Spinal cord (tissue), 10 donors: Measurements from ENCODE around the gene PLEKHA1. TPM values are rescaled to one million over a fixed set of nuclear protein-coding genes. Genes with fewer than 3 reads are reported as not detected.

Experiments used
- DNase-seq, 6 donors: peaks; one replicate each; pipeline versions ENCODE4 v3.0.0 to v3.0.0-alpha.2; 2013 to 2015; ENCODE audit warnings: low spot score in 6 of 6, low read depth in 4 of 6
- H3K27ac ChIP-seq: one replicate; pipeline ENCODE4 v1.5.1; 2013; ENCODE audit warnings: low read depth, low read length, control low read depth
- H3K27me3 ChIP-seq: one replicate; pipeline ENCODE4 v1.6.1; 2013; ENCODE audit warnings: low read length; ENCODE audit not compliant: control insufficient read depth, insufficient read depth
- H3K36me3 ChIP-seq: one replicate; pipeline ENCODE4 v1.6.1; 2013; ENCODE audit warnings: low read length; ENCODE audit not compliant: control insufficient read depth, insufficient read depth
- H3K4me1 ChIP-seq: one replicate; pipeline ENCODE4 v1.6.1; 2013; ENCODE audit warnings: low read length; ENCODE audit not compliant: control insufficient read depth, insufficient read depth
- H3K4me3 ChIP-seq: one replicate; pipeline ENCODE4 v1.5.1; 2013; ENCODE audit warnings: low read depth, low read length, control low read depth
- H3K9me3 ChIP-seq: one replicate; pipeline ENCODE4 v1.6.1; 2013; ENCODE audit warnings: low read length; ENCODE audit not compliant: control insufficient read depth, insufficient read depth
- WGBS: methylation state at CpG from one replicate; pipeline ENCODE4 v1.1.5; 2013; ENCODE audit warnings: missing lambda C conversion rate; ENCODE audit not compliant: insufficient coverage; 5-methylcytosine and 5-hydroxymethylcytosine counted together
- polyA plus RNA-seq, 2 donors: library from polyadenylated mRNA; unstranded; fragments of 120-200 nt; gene quantifications; one replicate each; pipeline ENCODE4 v1.2.1, GENCODE V29; 2013; ENCODE audit not compliant: insufficient read length in 2 of 2
- total RNA-seq, 2 donors: library from RNA; depleted of rRNA in 1 of 2; stranded (reverse); fragments of 120-200 nt in 1 of 2; fragments of >200 nt in 1 of 2; gene quantifications; one replicate each; pipeline versions ENCODE4 v1.2.3 to v1.2.4, GENCODE V29; 2013 to 2014
- donor health status: healthy.

Gene PLEKHA1
- total and polyA plus RNA-seq, 4 donors, result 43.4 to 119 (median 107) TPM

DNA sequence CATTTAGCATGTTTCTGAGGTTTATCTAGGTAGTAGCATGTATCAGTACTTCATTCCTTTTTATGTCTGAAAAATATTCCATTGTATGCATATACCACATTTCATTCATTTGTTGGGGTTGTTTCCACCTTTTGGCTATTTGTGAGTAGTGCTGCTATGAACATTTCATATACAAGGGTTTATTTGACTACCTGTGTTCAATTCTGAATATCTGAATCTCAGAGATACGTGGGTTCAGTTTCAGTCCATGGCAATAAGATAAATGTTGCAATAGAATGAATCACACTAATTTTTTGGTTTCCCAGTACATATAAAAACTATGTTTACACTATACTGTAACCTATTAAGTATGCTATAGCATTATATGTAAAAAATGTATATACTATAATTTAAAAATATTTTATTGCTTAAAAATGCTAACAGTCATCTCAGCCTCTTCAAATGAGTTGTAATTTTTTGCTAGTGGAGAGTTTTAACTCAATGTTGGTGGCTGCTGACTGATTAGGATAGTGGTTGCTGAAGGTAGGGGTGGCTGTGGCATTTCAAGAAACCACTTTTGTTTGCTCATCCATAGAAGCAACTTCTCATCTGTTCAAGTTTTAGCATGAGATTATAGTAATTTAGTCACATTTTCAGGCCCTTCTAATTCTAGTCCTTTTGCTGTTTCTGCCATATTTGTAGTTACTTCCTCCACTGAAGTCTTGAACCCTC is 13.9 kb downstream of the PLEKHA1 start:
- Histone ChIP-seq H3K27me3 (no peaks in the 10 kb centered on the region), H3K27ac (no peak overlapping the region), H3K36me3 (no peaks in the 10 kb centered on the region), H3K4me1 (no peaks in the 10 kb centered on the region), H3K9me3 (no peaks in the 10 kb centered on the region), H3K4me3 (no peak overlapping the region)
- WGBS, result no CpG with 5 or more reads among the region's 1 CpG
- no peak for DNase-seq

- H3K27me3 ChIP-seq, result no peaks in the 10 kb centered on the region
- WGBS, result 100% methylated on average over 2 of the region's 3 CpGs
- H3K36me3 ChIP-seq, result no peaks in the 10 kb centered on the region
- no peak overlapping the region for H3K4me3 ChIP-seq
- H3K9me3 ChIP-seq, result no peaks in the 10 kb centered on the region
- H3K4me1 ChIP-seq, result no peaks in the 10 kb centered on the region
- DNase-seq, result no peak
- no peak overlapping the region for H3K27ac ChIP-seq
Observed at GRCh38 chr10:122390271-122390670, 15.8 kb downstream of the PLEKHA1 start.

DNA sequence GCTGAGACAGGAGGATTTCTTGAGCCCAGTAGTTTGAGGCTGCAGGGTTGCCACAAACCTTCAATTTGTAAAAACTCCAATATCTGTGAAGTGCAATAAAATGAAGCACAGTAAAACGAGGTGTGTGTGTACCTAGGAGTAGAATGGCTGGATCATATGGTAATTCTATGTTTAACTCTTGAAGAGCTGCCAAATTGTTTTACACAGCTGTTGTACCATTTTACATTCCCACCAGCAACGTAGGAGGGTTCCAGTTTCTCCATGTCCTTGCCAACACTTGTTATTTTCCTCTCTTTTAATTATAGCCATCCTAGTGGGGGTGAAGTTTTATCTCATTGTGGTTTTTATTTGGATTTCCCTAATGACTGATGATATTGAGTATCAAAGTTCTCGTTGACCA is 16.2 kb downstream of the PLEKHA1 start:
- WGBS, result no CpG with 5 or more reads among the region's 3 CpGs
- Histone ChIP-seq H3K9me3 (no peaks in the 10 kb centered on the region), H3K4me1 (no peaks in the 10 kb centered on the region), H3K36me3 (no peaks in the 10 kb centered on the region), H3K27ac (no peak overlapping the region), H3K27me3 (no peaks in the 10 kb centered on the region), H3K4me3 (no peak overlapping the region)
- DNase-seq, result no peak

GRCh38 chr10:122391875-122392274 is 17.4 kb downstream of the PLEKHA1 start:
- Histone ChIP-seq H3K9me3 (no peaks in the 10 kb centered on the region), H3K27ac (no peak overlapping the region), H3K4me1 (no peaks in the 10 kb centered on the region), H3K4me3 (no peak overlapping the region), H3K36me3 (no peaks in the 10 kb centered on the region), H3K27me3 (no peaks in the 10 kb centered on the region)
- peak in 1 of 6 donors; percentile 3 for DNase-seq

DNA sequence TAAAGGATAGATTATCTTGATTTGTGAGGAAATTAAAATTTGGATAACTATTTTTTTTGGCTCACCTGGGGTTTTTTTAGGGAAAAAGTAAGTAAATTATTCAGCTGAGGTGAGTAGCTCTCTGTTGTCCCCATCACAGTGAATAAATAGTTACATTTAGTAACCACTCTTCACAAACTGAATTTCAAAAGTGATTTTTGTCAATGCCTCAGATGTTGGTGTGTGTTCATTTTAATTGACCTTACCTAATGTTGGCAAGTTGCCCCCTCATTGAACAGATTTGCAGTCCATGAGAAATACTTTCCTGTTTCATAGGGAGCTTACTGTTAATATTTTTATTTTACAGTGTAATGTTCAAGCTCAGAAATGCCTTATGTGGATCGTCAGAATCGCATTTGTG is 18.3 kb downstream of the PLEKHA1 start:
- Histone ChIP-seq H3K4me1 (no peaks in the 10 kb centered on the region), H3K4me3 (no peak overlapping the region), H3K27ac (no peak overlapping the region), H3K9me3 (no peaks in the 10 kb centered on the region), H3K36me3 (no peaks in the 10 kb centered on the region), H3K27me3 (no peaks in the 10 kb centered on the region)
- 100% methylated on average over 1 of the region's 2 CpGs for WGBS
- DNase-seq, result no peak

GRCh38 chr10:122393288-122393687 is 18.8 kb downstream of the PLEKHA1 start:
- Histone ChIP-seq H3K9me3 (no peaks in the 10 kb centered on the region), H3K4me1 (no peaks in the 10 kb centered on the region), H3K36me3 (no peaks in the 10 kb centered on the region), H3K27ac (no peak overlapping the region), H3K4me3 (no peak overlapping the region), H3K27me3 (no peaks in the 10 kb centered on the region)
- WGBS, result no CpG with 5 or more reads among the region's 2 CpGs
- DNase-seq, result no peak

- peaks cover 12% of the 10 kb centered on the region for H3K36me3 ChIP-seq
- DNase-seq, result no peak
- no peak overlapping the region for H3K27ac ChIP-seq
- no peaks in the 10 kb centered on the region for H3K27me3 ChIP-seq
- 100% methylated on average over 3 of the region's 5 CpGs for WGBS
- H3K4me3 ChIP-seq, result no peak overlapping the region
- no peaks in the 10 kb centered on the region for H3K9me3 ChIP-seq
- no peaks in the 10 kb centered on the region for H3K4me1 ChIP-seq
Observed at GRCh38 chr10:122402548-122403131, 28.1 kb downstream of the PLEKHA1 start.

GRCh38 chr10:122404576-122404975 is 30.1 kb downstream of the PLEKHA1 start:
- WGBS, result no CpG with 5 or more reads among the region's 2 CpGs
- Histone ChIP-seq H3K27ac (no peak overlapping the region), H3K27me3 (no peaks in the 10 kb centered on the region), H3K9me3 (no peaks in the 10 kb centered on the region), H3K4me1 (no peaks in the 10 kb centered on the region), H3K36me3 (peaks cover 12% of the 10 kb centered on the region), H3K4me3 (no peak overlapping the region)
- no peak for DNase-seq

- Histone ChIP-seq H3K27ac (peak overlapping the region; percentile 6), H3K4me3 (no peak overlapping the region), H3K36me3 (peaks cover 9% of the 10 kb centered on the region), H3K27me3 (no peaks in the 10 kb centered on the region), H3K9me3 (no peaks in the 10 kb centered on the region), H3K4me1 (no peaks in the 10 kb centered on the region)
- WGBS, result no CpG with 5 or more reads among the region's 8 CpGs
- peak in 1 of 6 donors; percentile 21 for DNase-seq
Observed at GRCh38 chr10:122407375-122408125, 33.0 kb downstream of the PLEKHA1 start.

DNA sequence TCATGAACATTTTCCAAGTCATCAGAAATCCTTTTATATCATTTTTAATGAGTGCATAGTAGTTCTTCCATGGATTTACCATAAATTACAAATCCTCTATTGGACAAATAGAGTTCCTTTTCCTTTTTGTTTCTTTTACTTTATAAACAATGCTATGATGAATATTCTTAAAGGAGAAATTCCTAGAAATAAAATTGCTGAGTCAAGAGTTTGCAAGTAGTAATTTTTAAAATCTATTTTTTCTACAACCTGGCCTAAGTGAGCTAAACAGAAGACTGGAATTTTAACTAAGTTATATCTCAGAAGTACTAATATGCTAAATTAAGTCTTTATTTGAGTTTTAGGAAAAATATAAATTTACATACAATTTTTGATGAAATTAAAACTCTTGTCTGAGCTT is 38.8 kb downstream of the PLEKHA1 start:
- H3K4me1 ChIP-seq, result no peaks in the 10 kb centered on the region
- no peaks in the 10 kb centered on the region for H3K27me3 ChIP-seq
- peaks cover 5% of the 10 kb centered on the region for H3K36me3 ChIP-seq
- H3K9me3 ChIP-seq, result no peaks in the 10 kb centered on the region
- H3K4me3 ChIP-seq, result no peak overlapping the region
- H3K27ac ChIP-seq, result no peak overlapping the region
- DNase-seq, result no peak
